Liver (tissue), 9 donors: ENCODE data around the gene HLA-F. TPM values are rescaled to one million over a fixed set of nuclear protein-coding genes. Genes with fewer than 3 reads are reported as not detected.

Source experiments
- DNase-seq: peaks from one replicate; pipeline ENCODE4 v3.0.0-alpha.2; 2017; ENCODE audit warnings: low spot score
- H3K27ac ChIP-seq, 2 donors: one replicate each; pipeline ENCODE4 v1.7.0; 2013; ENCODE audit warnings: inconsistent platforms in 2 of 2, low read length in 2 of 2, control low read depth in 1 of 2, low read depth in 1 of 2, mild to moderate bottlenecking in 1 of 2
- H3K27me3 ChIP-seq, 4 donors: one replicate each; pipeline versions ENCODE4 v1.6.1 to v1.7.0; 2013; ENCODE audit warnings: low read length in 3 of 4, inconsistent platforms in 1 of 4, mild to moderate bottlenecking in 1 of 4, moderate library complexity in 1 of 4; ENCODE audit not compliant: control insufficient read depth in 4 of 4, insufficient read depth in 4 of 4
- H3K36me3 ChIP-seq, 4 donors: one replicate each; pipeline versions ENCODE4 v1.6.1 to v1.7.0; 2013; ENCODE audit warnings: low read length in 3 of 4, mild to moderate bottlenecking in 3 of 4, low read depth in 1 of 4, moderate library complexity in 1 of 4; ENCODE audit not compliant: control insufficient read depth in 4 of 4, insufficient read depth in 3 of 4
- H3K4me1 ChIP-seq, 4 donors: one replicate each; pipeline versions ENCODE4 v1.6.1 to v1.7.0; 2013; ENCODE audit warnings: low read length in 3 of 4, mild to moderate bottlenecking in 3 of 4, moderate library complexity in 1 of 4; ENCODE audit not compliant: control insufficient read depth in 4 of 4, insufficient read depth in 4 of 4
- H3K4me3 ChIP-seq, 3 donors: one replicate each; pipeline versions ENCODE4 v1.6.1 to v1.7.0; 2013; ENCODE audit warnings: low read length in 3 of 3, control low read depth in 1 of 3, low read depth in 1 of 3, mild to moderate bottlenecking in 1 of 3
- H3K9ac ChIP-seq, 2 donors: one replicate each; pipeline ENCODE4 v1.7.0; 2013; ENCODE audit warnings: low read length in 2 of 2, mild to moderate bottlenecking in 2 of 2, moderate library complexity in 2 of 2, control low read depth in 1 of 2, low read depth in 1 of 2
- H3K9me3 ChIP-seq, 4 donors: one replicate each; pipeline versions ENCODE4 v1.6.1 to v1.7.0; 2013; ENCODE audit warnings: low read length in 3 of 4; ENCODE audit not compliant: control insufficient read depth in 4 of 4
- ATF3 ChIP-seq: IDR thresholded peaks from 2 replicates; pipeline ENCODE4 v1.6.1; 2016; ENCODE audit warnings: antibody characterized with exemption
- CTCF ChIP-seq: fragments of 150-350 bp; IDR thresholded peaks from 2 replicates; pipeline ENCODE4 v1.5.1; 2017; ENCODE audit warnings: improper control_type of control experiment, low read depth, low read length; ENCODE audit not compliant: missing input control
- EGR1 ChIP-seq, 2 donors: IDR thresholded peaks; 2 replicates each; pipeline ENCODE4 v1.6.1; 2016 to 2018; ENCODE audit warnings: antibody characterized with exemption in 2 of 2, low read depth in 2 of 2
- FOXA1 ChIP-seq: IDR thresholded peaks from 2 replicates; pipeline ENCODE4 v1.6.1; 2016; ENCODE audit warnings: antibody characterized with exemption
- FOXA2 ChIP-seq: IDR thresholded peaks from 2 replicates; pipeline ENCODE4 v1.6.1; 2016; ENCODE audit warnings: antibody characterized with exemption
- HNF4A ChIP-seq, 2 donors: conservative IDR thresholded peaks; 2 replicates each; pipeline ENCODE4 v1.6.1; 2016; ENCODE audit warnings: antibody characterized with exemption in 2 of 2, mild to moderate bottlenecking in 2 of 2
- HNF4G ChIP-seq: IDR thresholded peaks from 2 replicates; pipeline ENCODE4 v1.6.1; 2016; ENCODE audit warnings: antibody characterized with exemption
- JUND ChIP-seq, 2 donors: IDR thresholded peaks; 2 replicates each; pipeline ENCODE4 v1.6.1; 2016; ENCODE audit warnings: antibody characterized with exemption in 2 of 2
- NR2F2 ChIP-seq: IDR thresholded peaks from 2 replicates; pipeline ENCODE4 v1.6.1; 2016; ENCODE audit warnings: antibody characterized with exemption
- RAD21 ChIP-seq, 2 donors: IDR thresholded peaks; 2 replicates each; pipeline ENCODE4 v1.6.1; 2016; ENCODE audit warnings: antibody characterized with exemption in 2 of 2, mild to moderate bottlenecking in 2 of 2
- RXRA ChIP-seq, 2 donors: IDR thresholded peaks; 2 replicates each; pipeline ENCODE4 v1.6.1; 2017 to 2018; ENCODE audit warnings: antibody characterized with exemption in 2 of 2, mild to moderate bottlenecking in 1 of 2
- SP1 ChIP-seq: IDR thresholded peaks from 2 replicates; pipeline ENCODE4 v1.6.1; 2018; ENCODE audit warnings: antibody characterized with exemption, mild to moderate bottlenecking
- TAF1 ChIP-seq: conservative IDR thresholded peaks from 2 replicates; pipeline ENCODE4 v1.6.1; 2016; ENCODE audit warnings: antibody characterized with exemption, mild to moderate bottlenecking
- YY1 ChIP-seq: IDR thresholded peaks from 2 replicates; pipeline ENCODE4 v1.6.1; 2016; ENCODE audit warnings: antibody characterized with exemption, mild to moderate bottlenecking
- WGBS: extraction: QIAGEN DNeasy Blood & Tissue Kit; methylation state at CpG from one replicate; pipeline ENCODE4 v1.1.7; 2013; 5-methylcytosine and 5-hydroxymethylcytosine counted together
- polyA plus RNA-seq, 2 donors: library from polyadenylated mRNA; stranded (reverse) in 1 of 2; unstranded in 1 of 2; fragments of 200-250 nt in 1 of 2; fragments of >200 nt in 1 of 2; fragmentation: Nextera tagmentation in 1 of 2; extraction: Ambion mirVana in 1 of 2; gene quantifications; one replicate each; pipeline versions ENCODE4 v1.2.1 to v1.2.3, GENCODE V29; 2013 to 2015
- total RNA-seq, 2 donors: library from RNA; depleted of rRNA; stranded (reverse); fragments of >200 nt; gene quantifications; one replicate each; pipeline ENCODE4 v1.2.3, GENCODE V29; 2014
- donor health status: healthy.
- donor health status: healthy.
- donor health status: healthy.
- donor health status: healthy.
- donor health status: healthy.

Gene HLA-F
- total and polyA plus RNA-seq, 4 donors: 12.1 to 53.0 (median 31.8) TPM

- Histone ChIP-seq H3K27ac (no peak overlapping the region), H3K9me3 (no peaks in the 10 kb centered on the region), H3K9ac (no peak overlapping the region), H3K4me3 (no peak overlapping the region), H3K27me3 (no peaks in the 10 kb centered on the region), H3K4me1 (no peaks in the 10 kb centered on the region), H3K36me3 (no peaks in the 10 kb centered on the region)
- TF ChIP-seq CTCF (peak; percentile 30), EGR1 (IDR thresholded peaks at IDR 0.05; ENCODE audit: low read depth in 2 of 2) (no peak), HNF4G (no peak), RAD21 (IDR thresholded peaks at IDR 0.05) (peak; percentile 25 to 40)
- 69% methylated on average over 10 of the region's 10 CpGs for WGBS
- DNase-seq: no peak
Measured at GRCh38 chr6:29696147-29697125, 26.8 kb upstream of the HLA-F start.

GRCh38 chr6:29702519-29703103 lies 20.6 kb upstream of the HLA-F start:
- TF ChIP-seq CTCF (peak; percentile 61), ATF3 (no peak), RAD21 (IDR thresholded peaks at IDR 0.05) (peak; percentile 71 to 79), SP1 (no peak), RXRA (IDR thresholded peaks at IDR 0.05) (no peak), EGR1 (IDR thresholded peaks at IDR 0.05; ENCODE audit: low read depth in 2 of 2) (no peak), FOXA2 (no peak), NR2F2 (no peak), TAF1 (no peak), JUND (IDR thresholded peaks at IDR 0.05) (no peak), FOXA1 (no peak), YY1 (no peak), HNF4A (conservative IDR thresholded peaks at IDR 0.05) (no peak)
- Histone ChIP-seq H3K27me3 (peaks cover 0 to 3% (median 0%) of the 10 kb centered on the region in 4 donors), H3K9ac (no peak overlapping the region), H3K9me3 (no peaks in the 10 kb centered on the region), H3K27ac (no peak overlapping the region), H3K4me1 (peaks cover 0 to 20% (median 16%) of the 10 kb centered on the region in 4 donors), H3K4me3 (no peak overlapping the region), H3K36me3 (no peaks in the 10 kb centered on the region)
- WGBS: 9% methylated on average over 17 of the region's 17 CpGs
- DNase-seq: peak; percentile 62
